Frontal cortex (tissue), 4 donors: ENCODE measurements around the gene LRRC19. TPM values are rescaled to one million over a fixed set of nuclear protein-coding genes. Genes with fewer than 3 reads are reported as not detected.

Source experiments
- DNase-seq, 2 donors: peaks; one replicate each; pipeline ENCODE4 v3.0.0; 2012; ENCODE audit warnings: low spot score in 2 of 2
- FAIRE-seq: peaks from 2 replicates; lab custom pipeline; 2012; peaks lifted over from hg19 to GRCh38; lab: Jason Lieb, UNC
- total RNA-seq: library from RNA; depleted of rRNA; stranded (reverse); fragments of >200 nt; gene quantifications from one replicate; pipeline ENCODE4 v1.2.3, GENCODE V29; 2014
- donor health status: control.
- donor health status: control.
- donor health status: control.

LRRC19 gene
- total RNA-seq, 1 donor from 2014 or later: not detected

DNA sequence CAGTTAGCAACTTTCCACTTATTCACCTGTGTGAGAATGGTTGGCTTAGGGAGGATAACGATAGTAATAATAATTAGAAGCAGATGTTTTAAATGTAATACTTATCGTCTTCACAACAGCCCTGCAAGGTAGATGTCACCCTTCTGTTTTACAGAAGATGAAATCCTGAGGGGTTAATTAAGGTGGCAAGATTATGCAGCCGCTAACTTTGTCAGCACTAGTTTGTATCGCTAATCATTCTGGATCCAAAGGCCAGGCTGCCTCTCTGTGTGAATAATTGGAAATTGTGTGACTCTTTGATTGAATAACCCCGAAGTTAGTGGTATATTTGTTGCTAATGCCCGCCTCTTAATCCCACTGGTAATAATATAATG is 48.6 kb downstream of the LRRC19 start:
- FAIRE-seq (no peak), DNase-seq (no peak)

GRCh38 chr9:26955921-26956859 is 49.3 kb downstream of the LRRC19 start, which contains the start of gene IFT74:
IFT74 (plus strand) TSS chr9:26956412; CDS start chr9:26961968, 5,556 bp downstream.
- FAIRE-seq (peak; percentile 43), DNase-seq (peak; percentile 78 to 97)

GRCh38 chr9:26955222-26955903 is 50.1 kb downstream of the LRRC19 start:
- no peak for FAIRE-seq
- DNase-seq: no peak

- FAIRE-seq (no peak), DNase-seq (no peak)
These were observed 51.4 kb downstream of the LRRC19 start for GRCh38 chr9:26954050-26954508.

DNA sequence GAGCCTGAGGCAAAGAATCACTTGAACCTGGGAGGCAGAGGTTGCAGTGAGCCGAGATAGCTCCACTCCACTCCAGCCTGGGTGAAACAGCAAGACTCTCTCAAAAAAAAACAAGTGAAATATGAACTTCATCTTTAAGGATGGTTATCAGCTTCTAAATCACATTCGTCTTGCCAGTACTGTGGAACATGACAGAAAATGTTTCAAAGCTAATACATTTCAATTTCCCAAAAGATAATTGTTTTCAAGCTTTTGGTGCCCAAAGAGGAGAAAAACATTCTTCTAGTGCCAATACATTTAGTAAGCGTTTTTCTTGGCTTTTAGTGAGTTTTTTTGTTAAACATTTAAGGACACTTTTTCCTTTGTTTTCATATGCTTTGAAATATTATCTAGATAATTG is 53.7 kb downstream of the LRRC19 start:
- no peak for FAIRE-seq

GRCh38 chr9:26950521-26950920 is 55.0 kb downstream of the LRRC19 start:
- DNase-seq: no peak
- FAIRE-seq: no peak

More for the DNA sequence above, 53.7 kb downstream of the LRRC19 start:
- no peak for DNase-seq

DNA sequence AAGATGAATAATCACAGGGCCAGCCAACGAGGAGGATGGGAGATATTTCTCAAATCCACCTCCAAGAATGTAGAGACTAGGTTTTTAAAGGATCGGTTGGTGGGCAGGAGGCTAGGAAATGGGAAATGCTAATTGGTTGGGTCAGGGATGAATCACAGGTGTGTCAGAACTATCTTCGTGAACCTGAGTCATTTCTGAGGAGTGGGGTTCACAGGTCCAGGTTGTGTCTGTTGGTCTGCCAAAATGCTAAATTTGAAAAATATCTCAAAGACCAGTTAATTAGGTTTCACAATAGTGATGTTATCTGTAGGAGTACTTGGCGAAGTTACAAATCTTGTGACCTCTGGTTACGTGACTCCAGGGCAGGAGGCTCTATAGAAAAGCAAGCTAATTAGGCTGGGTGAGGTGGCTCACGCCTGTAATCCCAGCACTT is 55.8 kb downstream of the LRRC19 start:
- DNase-seq: no peak
- FAIRE-seq: no peak

DNA sequence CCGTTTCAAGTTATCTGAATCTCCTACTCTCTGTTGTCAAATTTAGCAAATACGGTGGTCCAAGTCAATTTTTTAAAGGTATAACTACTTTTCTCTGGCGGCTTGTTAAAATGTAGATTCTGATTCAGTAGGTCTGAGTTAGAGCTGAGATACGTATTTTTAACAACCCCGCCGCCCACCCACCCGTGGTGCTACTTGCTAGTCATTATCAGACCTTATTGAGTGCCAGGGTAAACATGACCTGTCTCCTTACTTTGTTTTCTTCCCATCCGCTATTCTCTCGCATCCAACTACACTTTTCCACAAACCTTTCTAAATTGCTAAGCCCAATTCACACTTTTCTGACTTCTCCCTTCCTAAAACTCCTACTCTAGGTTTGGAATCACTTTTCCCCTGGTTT is 57.7 kb downstream of the LRRC19 start:
- no peak for DNase-seq
- no peak for FAIRE-seq

- DNase-seq (peak; percentile 84 to 90), FAIRE-seq (no peak)
These were observed 58.4 kb downstream of the LRRC19 start, which contains the start of gene PLAA for GRCh38 chr9:26946753-26947727. PLAA (minus strand) TSS chr9:26947242; CDS start chr9:26947045, 197 bp downstream.

- no peak for DNase-seq
- no peak for FAIRE-seq
These were observed 59.9 kb downstream of the LRRC19 start for GRCh38 chr9:26945591-26945990.

Other genes with a start within 250 kb of the LRRC19 start
- 23.6 TPM for gene CAAP1, start 112.9 kb downstream of the LRRC19 start, total RNA-seq
- 49.3 TPM for gene PLAA, start 58.4 kb downstream of the LRRC19 start, total RNA-seq
- gene IFT74, start 49.3 kb downstream of the LRRC19 start, total RNA-seq: 17.5 TPM
- gene TEK, start 103.6 kb upstream of the LRRC19 start, total RNA-seq: 6.9 TPM